PC-3 (cell line): ENCODE data around the gene DCUN1D4. TPM values are rescaled to one million over a fixed set of nuclear protein-coding genes. Genes with fewer than 3 reads are reported as not detected.

ENCODE experiments used
- ATAC-seq: fragments of 200-7000 bp; cut with Tn5 transposase; 2 replicates; pipeline ENCODE4 v1.9.1; 2020; ENCODE audit warnings: mild to moderate bottlenecking, moderate library complexity
- BruUV-seq: library from RNA; stranded (reverse); fragments of 400-500 nt; replicated peaks from 2 replicates; lab custom pipeline; 2021; lab: Mats Ljungman, UMichigan
- CTCF ChIA-PET: fragments of 300-600 bp; sonication (Branson Sonifier 250); formaldehyde crosslinking; loops from one replicate; lab custom pipeline; 2022; ENCODE audit warnings: antibody characterized with exemption; lab: Charles Lee
- POLR2A ChIA-PET: fragments of 300-600 bp; sonication (Branson Sonifier 250); formaldehyde crosslinking; loops from one replicate; lab custom pipeline; 2022; ENCODE audit warnings: antibody characterized with exemption; ENCODE audit not compliant: unreplicated experiment; lab: Charles Lee
- DNase-seq: peaks from one replicate; pipeline ENCODE4 v3.0.0-alpha.2; 2015
- H2AFZ ChIP-seq: fragments of 300-600 bp; sonication (generic); 2 replicates; pipeline ENCODE4 v1.6.0; 2016; ENCODE audit warnings: antibody characterized with exemption, low read length
- H3F3A ChIP-seq: fragments of 300-600 bp; sonication (generic); one replicate; pipeline ENCODE4 v1.6.0; 2017; ENCODE audit warnings: antibody characterized with exemption, low read length, control low read depth, mild to moderate bottlenecking; ENCODE audit not compliant: unreplicated experiment
- H3K27ac ChIP-seq: fragments of 300-600 bp; sonication (generic); 2 replicates; pipeline ENCODE4 v1.5.1; 2016; ENCODE audit warnings: mild to moderate bottlenecking, low read length
- H3K27me3 ChIP-seq: fragments of 300-600 bp; sonication (generic); 2 replicates; pipeline ENCODE4 v1.6.1; 2016; ENCODE audit warnings: low read length, mixed read lengths
- H3K36me3 ChIP-seq: fragments of 300-600 bp; sonication (generic); 2 replicates; pipeline ENCODE4 v1.6.1; 2016; ENCODE audit warnings: low read depth, mixed run types, low read length, mixed read lengths
- H3K4me1 ChIP-seq: fragments of 300-600 bp; sonication (generic); 2 replicates; pipeline ENCODE4 v1.5.1; 2016; ENCODE audit warnings: low read length; ENCODE audit not compliant: insufficient read depth
- H3K4me2 ChIP-seq: fragments of 300-600 bp; sonication (generic); 2 replicates; pipeline ENCODE4 v1.6.0; 2016; ENCODE audit warnings: low read length
- H3K4me3 ChIP-seq: fragments of 300-600 bp; sonication (generic); 2 replicates; pipeline ENCODE4 v1.5.1; 2016; ENCODE audit warnings: mild to moderate bottlenecking, low read length, mixed read lengths
- H3K79me2 ChIP-seq: fragments of 300-600 bp; sonication (generic); 2 replicates; pipeline ENCODE4 v1.6.1; 2017; ENCODE audit warnings: low read length, mixed read lengths
- H3K9ac ChIP-seq: fragments of 300-600 bp; sonication (generic); 2 replicates; pipeline ENCODE4 v1.6.0; 2016; ENCODE audit warnings: mild to moderate bottlenecking, low read length
- H3K9me2 ChIP-seq: fragments of 300-600 bp; sonication (generic); replicated peaks from 2 replicates; pipeline ENCODE4 v1.6.1; 2016; ENCODE audit warnings: mixed run types, low read length, mixed read lengths
- H3K9me3 ChIP-seq: fragments of 300-600 bp; sonication (generic); 2 replicates; pipeline ENCODE4 v1.6.1; 2016; ENCODE audit warnings: low read length, mixed read lengths
- H4K20me1 ChIP-seq: fragments of 300-600 bp; sonication (generic); 2 replicates; pipeline ENCODE4 v1.6.1; 2016; ENCODE audit warnings: low read length, mixed read lengths
- CTCF ChIP-seq: fragments of 300-600 bp; sonication (generic); conservative IDR thresholded peaks from 2 replicates; pipeline ENCODE4 v1.5.1; 2017; ENCODE audit warnings: antibody characterized with exemption, low read depth, mild to moderate bottlenecking, low read length
- EZH2 ChIP-seq: fragments of 300-600 bp; sonication (generic); IDR thresholded peaks from one replicate; pipeline ENCODE4 v1.6.1; 2017; ENCODE audit warnings: antibody characterized with exemption, mild to moderate bottlenecking, low read length; ENCODE audit not compliant: unreplicated experiment
- EZH2phosphoT487 ChIP-seq: fragments of 300-600 bp; sonication (generic); IDR thresholded peaks from 2 replicates; pipeline ENCODE4 v1.6.1; 2018; ENCODE audit warnings: mild to moderate bottlenecking, antibody characterized with exemption, low read length, borderline replicate concordance
- intact Hi-C: fragments of 100-400 bp; cut with micrococcal nuclease; formaldehyde crosslinking; loops from 2 replicates; pipeline ENCODE4 v1.9.0; 2023
- total RNA-seq: library from RNA; depleted of rRNA; stranded (reverse); fragments of >200 nt; gene quantifications from 2 replicates; pipeline ENCODE4 v1.2.3, GENCODE V29; 2014

The DCUN1D4 gene
- total RNA-seq, 1 experiment from 2014 or later: 44.8 TPM

- no peak for TF ChIP-seq CTCF
- no peak for TF ChIP-seq EZH2phosphoT487
- no peak for TF ChIP-seq EZH2
- no peaks in the 10 kb centered on the region for H4K20me1 ChIP-seq
- no peaks in the 10 kb centered on the region for H3K9me2 ChIP-seq
- ChIA-PET POLR2A (no interaction called here), CTCF (no interaction called here)
- H2AFZ ChIP-seq: no peak overlapping the region
- peaks cover 5% of the 10 kb centered on the region; the same call in 1 of the 2 replicates for H3K4me1 ChIP-seq
- no peaks in the 10 kb centered on the region for H3K9me3 ChIP-seq
- no peak overlapping the region for H3K4me2 ChIP-seq
- no peak for DNase-seq
- no peak overlapping the region for H3K27ac ChIP-seq
- intact Hi-C loops: no loop called here
- ATAC-seq: no peak
- no peak overlapping the region for H3K4me3 ChIP-seq
- H3K79me2 ChIP-seq: peaks cover 100% of the 10 kb centered on the region
- peaks cover 9% of the 10 kb centered on the region for H3K36me3 ChIP-seq
- no peak overlapping the region for H3K9ac ChIP-seq
- no peaks in the 10 kb centered on the region for H3K27me3 ChIP-seq
- H3F3A ChIP-seq: no peaks in the 10 kb centered on the region
- no TSS peak for BruUV-seq
Observed at GRCh38 chr4:51855270-51855669, 12.3 kb downstream of the DCUN1D4 start.

- Histone ChIP-seq H2AFZ (no peak overlapping the region), H3K9me2 (no peaks in the 10 kb centered on the region), H3K27ac (no peak overlapping the region), H3F3A (no peaks in the 10 kb centered on the region), H4K20me1 (no peaks in the 10 kb centered on the region), H3K9ac (no peak overlapping the region), H3K9me3 (no peaks in the 10 kb centered on the region), H3K4me1 (peaks cover 5% of the 10 kb centered on the region; the same call in 1 of the 2 replicates), H3K4me2 (no peak overlapping the region), H3K4me3 (no peak overlapping the region), H3K36me3 (peaks cover 13% of the 10 kb centered on the region), H3K27me3 (no peaks in the 10 kb centered on the region), H3K79me2 (peaks cover 100% of the 10 kb centered on the region)
- ATAC-seq (no peak), DNase-seq (no peak)
- CTCF ChIA-PET: no interaction called here
- no peak for TF ChIP-seq EZH2phosphoT487
- TF ChIP-seq EZH2: no peak
- no peak for TF ChIP-seq CTCF
- BruUV-seq: no TSS peak
- intact Hi-C loops: no loop called here
- POLR2A ChIA-PET: no interaction called here
Observed at GRCh38 chr4:51855751-51856150, 12.8 kb downstream of the DCUN1D4 start.

DNA sequence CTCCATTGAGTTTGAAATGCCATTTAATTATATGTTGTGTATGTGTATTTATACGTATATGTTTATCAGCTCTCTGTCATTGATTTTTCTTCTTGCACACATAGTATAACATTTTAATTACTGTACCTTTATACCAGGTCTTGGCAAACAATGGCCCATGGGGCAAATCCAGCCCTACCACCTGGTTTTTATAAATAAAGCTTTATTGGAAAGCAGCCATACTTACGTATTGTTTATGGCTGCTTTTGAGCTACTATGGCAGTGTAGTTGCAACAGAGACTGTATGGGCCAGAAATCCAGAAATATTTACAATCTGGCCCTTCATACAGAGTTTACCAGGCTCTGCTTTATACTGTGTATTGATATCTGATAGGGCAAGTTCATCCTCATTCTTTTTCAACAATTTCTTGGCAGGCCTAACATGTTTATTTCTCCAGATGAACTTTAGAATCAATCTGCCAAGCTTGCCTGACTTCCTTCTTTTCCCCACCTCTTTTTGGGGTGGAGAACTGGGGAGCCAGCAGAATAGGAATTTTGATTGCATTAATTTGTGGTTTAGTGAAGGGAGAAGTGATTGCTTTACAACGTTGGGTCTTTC lies 15.8 kb downstream of the DCUN1D4 start:
- Histone ChIP-seq H3K4me3 (no peak overlapping the region), H3K9me2 (no peaks in the 10 kb centered on the region), H2AFZ (no peak overlapping the region), H3K36me3 (peaks cover 21% of the 10 kb centered on the region), H3K27ac (no peak overlapping the region), H3K79me2 (peaks cover 94% of the 10 kb centered on the region), H3K9me3 (no peaks in the 10 kb centered on the region), H3K27me3 (no peaks in the 10 kb centered on the region), H3K4me2 (no peak overlapping the region), H3K4me1 (no peaks in the 10 kb centered on the region), H3F3A (no peaks in the 10 kb centered on the region), H4K20me1 (0 out of 2 replicates have a peak, but pooled peaks cover 3% of the 10 kb centered on the region), H3K9ac (no peak overlapping the region)
- ATAC-seq (no peak), DNase-seq (no peak)
- intact Hi-C loops: no loop called here
- no peak for TF ChIP-seq CTCF
- TF ChIP-seq EZH2: no peak
- TF ChIP-seq EZH2phosphoT487: no peak
- POLR2A ChIA-PET: no interaction called here
- CTCF ChIA-PET: no interaction called here
- no TSS peak for BruUV-seq
